SK-N-SH (cell line): ENCODE results near the gene UTF1.

Source experiments
- CTCF ChIP-seq: fragments of 200-600 bp; sonication (generic); IDR thresholded peaks from 2 replicates; pipeline ENCODE4 v1.6.1; 2017; ENCODE audit warnings: antibody characterized with exemption, mild to moderate bottlenecking, moderate library complexity
- EP300 ChIP-seq, 2 experiments: IDR thresholded peaks; 2 replicates each; pipeline versions ENCODE4 v1.4.0 to v1.6.1; 2012; ENCODE audit warnings: borderline replicate concordance in 1 of 2, low read depth in 1 of 2, low read length in 1 of 2
- MAX ChIP-seq: IDR thresholded peaks from 2 replicates; pipeline ENCODE4 v1.4.0; 2012; ENCODE audit warnings: low read depth
- NFIC ChIP-seq: IDR thresholded peaks from 2 replicates; pipeline ENCODE4 v1.4.0; 2012; ENCODE audit warnings: borderline replicate concordance
- USF1 ChIP-seq: IDR thresholded peaks from 2 replicates; pipeline ENCODE4 v1.4.0; 2012; ENCODE audit warnings: low read depth, borderline replicate concordance

GRCh38 chr10:133195611-133196010 is 34.4 kb upstream of the UTF1 start:
- TF ChIP-seq NFIC (no peak), EP300 (IDR thresholded peaks at IDR 0.05; ENCODE audit: borderline replicate concordance in 1 of 2, low read depth in 1 of 2, low read length in 1 of 2) (no peak), USF1 (no peak), CTCF (no peak), MAX (no peak)
